Dermis blood vessel endothelial cell (primary cell): ENCODE results near the gene MMP24. TPM values are rescaled to one million over a fixed set of nuclear protein-coding genes. Genes with fewer than 3 reads are reported as not detected.
A peak's percentile ranks its signal among the peaks of the same experiment; 100 is the strongest.

ENCODE experiments used
- DNase-seq: peaks from one replicate; pipeline ENCODE4 v3.0.0; 2010
- total RNA-seq: library from RNA; depleted of rRNA; stranded (reverse); fragments of >200 nt; gene quantifications from 2 replicates; pipeline ENCODE4 v1.2.3, GENCODE V29; 2014

MMP24 gene
- total RNA-seq, 1 donor from 2014 or later, result 0.68 TPM

DNA sequence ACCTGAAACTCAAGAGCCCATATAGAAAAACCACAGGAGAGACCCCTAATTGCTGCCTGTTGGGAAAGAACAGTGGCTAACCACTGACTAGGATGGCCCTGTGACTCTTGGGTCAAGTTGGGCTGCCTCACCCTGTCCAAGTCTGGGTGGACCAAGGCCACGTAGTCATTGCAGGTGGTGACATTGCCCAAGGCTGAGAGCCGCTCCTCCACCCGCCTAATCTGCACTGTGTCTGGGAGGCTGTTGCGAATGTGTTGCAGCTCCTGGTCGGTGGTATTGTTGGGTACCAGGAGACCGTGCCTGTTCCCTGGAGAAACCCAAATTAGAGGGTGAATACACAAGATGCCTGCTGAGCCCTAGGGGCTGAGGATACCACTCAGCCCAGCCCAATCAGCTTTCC, 54.0 kb downstream of the MMP24 start:
- no peak for DNase-seq

DNA sequence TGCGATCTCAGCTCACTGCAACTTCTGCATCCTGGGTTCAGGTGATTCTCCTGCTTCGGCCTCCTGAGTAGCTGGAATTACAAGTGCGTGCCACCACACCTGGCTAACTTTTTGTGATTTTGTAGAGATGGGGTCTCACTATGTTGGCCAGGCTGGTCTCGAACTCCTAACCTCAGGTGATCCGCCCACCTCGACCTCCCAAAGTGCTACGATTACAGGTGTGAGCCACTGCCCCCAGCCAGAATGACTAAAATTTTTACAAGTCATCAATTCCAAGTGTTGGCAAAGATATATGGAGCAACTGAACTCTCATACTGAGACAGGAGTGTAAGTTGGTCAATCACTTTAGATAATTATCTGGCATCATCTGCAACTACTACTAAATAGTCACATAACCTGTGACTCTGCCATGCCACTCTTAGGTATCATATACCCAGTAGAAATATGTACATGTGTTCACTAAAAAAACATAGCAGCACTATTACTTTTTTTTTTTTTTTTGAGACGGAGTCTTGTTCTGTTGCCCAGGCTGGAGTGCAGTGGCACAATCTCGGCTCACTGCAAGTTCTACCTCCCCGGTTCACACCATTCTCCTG, 55.1 kb downstream of the MMP24 start:
- DNase-seq, result no peak

DNA sequence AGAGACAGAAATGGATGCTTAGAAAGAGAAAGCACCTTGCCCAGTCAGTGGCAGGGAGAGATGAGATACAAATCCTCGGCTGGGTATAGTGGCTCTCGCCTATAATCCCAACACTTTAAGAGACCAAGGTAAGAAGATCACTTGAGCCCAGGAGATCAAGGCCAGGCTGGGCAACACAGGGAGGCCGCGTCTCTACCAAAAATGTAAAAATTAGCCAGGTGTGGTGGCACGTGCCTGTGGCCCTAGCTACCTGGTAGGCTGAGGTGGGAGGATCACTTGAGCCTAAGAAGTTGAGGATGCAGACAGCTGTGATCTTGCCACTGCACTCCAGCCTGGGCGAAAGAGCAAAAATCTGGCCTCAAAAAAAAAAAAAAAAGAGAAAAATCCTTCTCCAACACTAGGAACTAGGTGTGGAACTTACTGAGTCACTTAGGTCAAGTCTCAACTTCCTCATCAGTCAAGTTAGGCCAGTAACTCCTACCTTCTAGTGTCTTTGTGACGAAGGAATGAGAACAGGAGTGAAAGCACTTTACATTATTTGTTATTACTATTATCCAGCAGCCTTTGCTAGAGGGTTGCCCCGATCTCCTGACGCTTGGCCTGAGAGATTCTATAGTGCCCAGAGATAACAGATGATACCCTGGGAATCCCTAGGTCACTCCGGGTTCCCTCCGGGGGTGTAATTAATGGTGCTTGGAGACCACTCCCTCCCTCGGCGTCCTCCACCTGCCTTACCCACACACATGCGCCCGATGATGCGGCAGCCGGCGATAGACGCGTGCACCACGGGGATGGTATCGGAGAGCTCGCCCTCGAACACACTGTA, 57.2 kb downstream of the MMP24 start:
- DNase-seq, result peak; percentile 36

DNA sequence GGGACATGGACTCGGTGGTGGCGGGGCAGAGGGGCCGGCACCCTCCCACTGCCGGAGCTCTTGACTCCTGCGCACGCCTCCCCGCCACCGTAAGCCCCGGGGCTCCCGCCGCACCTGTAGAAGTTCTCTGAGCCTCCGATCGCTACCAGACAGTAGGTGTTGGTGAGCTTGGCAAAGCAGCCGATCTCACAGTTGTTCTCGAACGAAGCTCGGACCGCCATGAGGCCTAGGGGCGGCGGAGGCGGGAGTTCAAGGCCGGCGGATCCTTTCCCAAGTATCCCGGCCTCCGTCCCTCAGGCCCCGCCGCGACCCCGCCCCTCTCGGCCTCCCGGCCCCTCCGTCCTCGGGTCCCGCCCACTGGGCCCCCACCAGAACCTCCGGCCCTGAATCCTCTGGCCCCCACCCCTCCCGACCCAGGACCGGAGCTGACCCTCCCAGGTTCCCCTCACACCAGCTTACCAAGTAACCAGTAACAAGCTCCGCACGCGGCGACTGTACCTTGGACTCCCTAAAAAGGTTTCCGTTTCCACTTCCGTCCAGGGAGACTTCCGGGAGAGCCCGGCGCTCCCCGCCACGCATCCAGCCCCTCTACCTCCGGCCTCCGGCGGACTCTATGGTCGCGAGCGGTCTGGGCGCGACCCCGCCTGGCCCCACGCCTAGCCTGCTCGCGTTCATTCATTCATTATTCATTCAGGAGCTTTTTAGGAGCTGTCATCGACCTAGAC, 57.9 kb downstream of the MMP24 start, which contains the start of gene EIF6:
TSS of gene EIF6 (minus strand) at position 506 of the 725 bp plus-strand sequence. CDS start at position 221, 285 bp downstream.
- DNase-seq, result peak; percentile 81

DNA sequence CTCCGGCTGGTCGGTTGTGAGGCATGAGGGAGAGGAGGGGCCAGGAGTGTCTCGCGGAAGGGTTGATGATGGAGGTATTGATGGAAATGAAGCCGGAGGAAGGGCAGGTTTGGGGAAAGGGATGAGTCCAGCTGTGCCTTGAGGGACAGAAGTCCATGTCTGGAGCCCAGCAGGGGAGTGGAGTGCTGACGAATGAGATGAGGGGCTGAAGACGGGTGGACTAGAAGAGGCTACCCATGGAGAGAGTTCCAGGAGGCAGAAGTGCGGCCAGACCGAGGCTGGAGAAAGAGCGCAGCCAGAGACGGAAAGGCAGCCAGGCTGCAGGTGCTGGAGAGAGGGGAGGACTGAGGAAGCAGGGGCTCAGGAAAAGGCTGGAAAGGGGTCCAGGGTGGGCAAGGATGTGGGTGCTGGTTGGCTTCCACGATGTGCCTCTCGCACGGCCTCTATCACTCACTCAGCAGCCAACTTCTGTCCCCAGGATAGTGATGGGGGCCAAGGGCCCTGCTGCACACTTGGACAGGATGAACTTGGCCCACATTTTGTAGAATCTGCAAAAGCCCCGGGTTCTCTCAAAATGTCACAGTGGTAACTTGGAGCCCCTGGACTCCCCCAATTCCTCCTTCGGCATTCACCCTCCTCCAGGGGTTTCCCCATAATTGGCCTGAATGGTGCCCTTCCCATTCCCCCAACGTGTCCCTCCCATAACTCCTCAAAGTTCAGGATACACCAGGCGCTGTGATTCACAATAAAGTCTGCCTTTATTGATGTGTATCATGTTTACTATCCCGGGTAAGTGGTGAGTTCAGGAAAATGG, 58.7 kb downstream of the MMP24 start:
- no peak for DNase-seq

DNA sequence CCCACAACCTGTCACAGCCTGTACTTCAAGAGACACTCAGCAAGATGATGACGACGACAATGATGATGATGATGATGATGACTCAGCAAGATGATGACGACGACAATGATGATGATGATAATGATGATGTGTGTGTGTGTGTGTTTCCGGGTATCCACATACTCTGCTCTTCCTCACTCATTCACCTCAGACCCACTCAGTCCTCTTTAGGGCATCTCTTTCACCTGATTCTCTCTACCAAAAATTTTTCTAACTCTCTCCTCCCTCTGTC, 59.3 kb downstream of the MMP24 start:
- DNase-seq, result no peak

DNA sequence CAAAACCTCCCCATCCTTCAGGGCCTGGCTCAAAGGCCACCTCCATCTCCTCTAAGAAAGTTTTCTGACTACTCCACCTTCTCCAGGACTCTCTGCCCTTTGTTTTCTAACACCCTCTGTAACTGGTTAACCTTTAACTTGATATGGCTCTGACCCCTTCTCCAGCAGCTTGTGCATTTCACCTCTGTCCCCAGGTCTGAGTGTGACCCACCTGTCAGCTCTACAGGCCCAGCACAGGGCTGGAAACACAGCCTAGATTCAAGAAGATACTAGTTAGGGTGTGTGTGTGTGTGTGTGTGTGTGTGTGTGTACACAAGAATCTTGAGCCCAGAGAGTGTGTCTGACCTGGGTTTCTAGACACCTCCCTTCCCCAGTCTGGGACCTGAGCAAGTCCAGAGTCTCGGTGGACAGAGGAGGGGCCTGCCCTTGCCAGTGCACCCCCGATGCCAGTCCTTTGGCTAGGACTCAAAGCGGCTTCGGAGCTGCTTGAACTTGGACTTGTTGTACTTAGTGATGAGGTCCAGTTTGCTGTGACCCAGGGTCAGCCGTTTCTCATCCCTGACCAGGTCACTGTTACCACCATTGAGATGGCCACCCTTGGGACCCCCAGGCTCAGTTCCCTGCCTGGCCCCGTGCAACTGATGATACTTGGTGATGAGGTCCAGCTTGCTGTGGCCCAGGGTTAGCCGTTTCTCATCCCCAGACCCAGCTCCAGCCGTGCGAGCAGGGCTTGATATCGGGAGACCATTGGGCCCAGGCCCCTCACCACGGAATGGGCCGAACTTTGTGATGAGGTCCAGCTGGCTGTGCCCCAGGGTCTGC, 59.8 kb downstream of the MMP24 start:
- DNase-seq, result no peak

DNA sequence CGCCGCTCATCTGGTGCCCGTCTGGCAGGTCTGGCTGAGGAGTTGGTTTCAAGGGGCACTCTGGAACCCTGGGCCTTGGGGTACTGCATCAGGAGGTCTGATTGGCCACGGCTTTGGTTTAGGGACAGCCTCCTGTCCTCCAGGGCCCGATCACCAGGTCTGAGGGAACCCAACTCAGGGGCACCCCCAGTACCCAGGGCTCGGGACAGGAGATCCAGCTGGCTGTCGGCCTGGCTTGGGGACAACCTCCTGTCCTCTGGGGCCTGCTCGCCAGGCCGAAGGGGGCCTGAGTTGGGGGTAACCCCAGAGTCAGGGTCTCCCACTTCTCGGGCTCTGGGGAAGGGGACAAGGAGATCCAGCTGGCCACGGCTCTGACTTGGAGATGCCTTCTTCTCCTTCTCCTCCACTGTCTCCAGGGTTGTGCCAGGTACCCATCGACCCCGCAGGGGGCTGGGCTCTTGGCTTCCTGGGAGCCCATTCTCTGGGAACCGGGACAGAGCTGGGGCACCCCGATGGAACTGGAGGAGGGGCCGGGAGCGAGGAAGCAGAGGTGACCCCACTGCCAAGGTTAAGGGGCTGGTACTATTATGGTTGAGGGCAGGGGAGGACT, 60.5 kb downstream of the MMP24 start:
- no peak for DNase-seq

DNA sequence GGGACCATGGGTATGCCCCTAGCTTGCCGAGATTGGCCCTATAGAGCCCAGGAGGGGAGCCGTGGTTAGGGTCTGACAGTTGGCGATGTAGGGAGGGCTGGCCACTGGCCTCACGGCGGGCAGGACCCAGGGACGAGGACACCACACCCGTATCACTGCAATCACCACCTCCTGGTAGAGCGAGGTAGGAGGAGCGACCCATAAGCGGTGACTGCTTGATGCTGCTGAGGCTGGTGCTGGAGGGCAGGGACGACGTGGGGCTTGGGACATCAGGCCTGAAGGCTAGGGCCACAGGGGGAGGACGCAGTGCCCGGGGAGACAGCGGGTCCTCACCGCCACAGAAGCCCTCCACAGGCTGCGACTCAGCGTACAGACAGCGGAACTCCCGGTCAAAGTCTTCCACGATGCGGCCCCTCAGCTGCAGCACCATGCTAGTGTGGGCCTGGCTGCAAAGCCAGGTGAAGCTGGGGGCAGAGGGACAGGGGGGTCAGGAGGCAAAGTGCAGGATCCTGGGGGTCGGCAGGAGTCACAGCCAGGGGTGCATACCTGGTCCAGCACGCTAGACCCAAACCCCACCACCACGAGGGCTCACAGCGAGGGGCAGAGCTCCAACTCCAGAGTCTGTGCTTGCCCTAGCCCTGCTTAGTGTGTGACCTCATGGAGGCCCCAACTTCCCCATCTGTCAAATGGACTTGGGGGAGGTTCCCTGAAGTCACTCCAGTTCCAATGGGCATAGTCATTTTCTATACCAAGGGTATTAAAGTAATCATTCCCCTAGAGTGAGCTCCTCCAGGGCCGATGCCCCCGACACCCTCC, 61.2 kb downstream of the MMP24 start:
- DNase-seq, result no peak

DNA sequence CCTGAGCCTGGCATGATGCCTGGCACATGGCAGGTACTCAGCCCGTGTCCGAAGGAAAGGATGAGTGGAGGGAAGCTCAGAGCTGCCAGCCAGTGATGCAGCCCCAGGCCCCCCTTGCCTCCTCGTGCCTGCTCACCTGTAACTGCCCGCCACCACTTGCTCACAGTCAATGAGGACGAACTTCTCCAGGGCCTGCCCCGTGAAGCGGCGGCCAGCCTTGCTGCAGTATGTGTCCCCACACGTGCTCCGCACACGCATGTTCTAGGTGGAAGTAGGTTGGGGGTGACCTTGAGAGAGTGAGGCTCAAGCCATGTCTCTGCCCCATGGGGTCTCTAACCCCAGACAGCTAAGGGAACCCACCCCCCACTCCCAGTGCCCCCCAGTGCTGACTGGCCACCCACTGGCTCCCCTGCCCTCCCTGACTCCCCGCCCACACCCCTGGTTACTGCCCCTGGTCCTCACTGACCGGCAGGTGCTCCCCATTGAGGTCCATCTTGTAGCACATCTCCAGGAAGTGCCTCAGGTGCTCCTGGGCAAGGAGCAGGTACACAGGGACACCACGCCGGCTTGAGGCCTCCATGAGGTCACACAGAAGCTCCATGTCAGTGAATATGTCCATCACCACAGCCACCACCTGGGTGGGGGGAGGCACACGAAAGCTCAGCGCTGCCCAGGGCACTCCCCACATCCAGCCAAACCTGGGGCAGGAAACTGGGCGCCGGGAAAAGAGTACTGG, 62.0 kb downstream of the MMP24 start:
- DNase-seq, result no peak

DNA sequence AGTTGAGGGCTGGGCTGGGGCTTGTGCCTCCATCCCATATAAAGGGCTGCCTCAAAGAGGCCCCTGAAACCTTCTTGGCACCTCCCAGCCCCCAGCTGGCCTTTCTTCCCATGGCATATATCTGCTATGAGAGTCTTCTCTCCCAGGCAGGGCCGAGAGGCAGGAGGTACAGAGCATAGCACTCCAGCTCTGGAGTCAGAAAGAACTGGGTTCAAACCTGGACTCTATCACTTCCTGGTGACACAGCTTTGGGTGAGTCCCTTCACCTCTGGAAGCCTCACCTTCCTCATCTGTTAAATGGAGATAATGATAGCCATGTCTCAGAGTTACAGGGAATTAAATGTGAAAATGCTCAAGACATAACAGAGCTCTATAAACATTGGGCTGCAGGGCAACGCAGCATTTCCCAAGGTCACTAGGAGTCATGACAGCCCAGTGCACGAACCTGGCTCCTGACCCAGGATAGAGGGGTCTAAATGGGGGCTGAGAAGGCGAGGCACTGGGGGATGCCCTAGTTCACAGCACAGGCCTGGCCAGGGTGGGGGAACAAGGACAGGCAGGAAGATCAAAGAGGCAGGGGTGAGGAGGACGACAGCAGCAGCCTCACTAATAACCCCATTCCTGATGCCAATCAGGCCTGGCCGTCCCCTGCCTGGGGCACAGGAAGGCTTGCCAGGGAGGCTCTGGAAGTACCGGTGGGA, 63.8 kb downstream of the MMP24 start:
- no peak for DNase-seq

DNA sequence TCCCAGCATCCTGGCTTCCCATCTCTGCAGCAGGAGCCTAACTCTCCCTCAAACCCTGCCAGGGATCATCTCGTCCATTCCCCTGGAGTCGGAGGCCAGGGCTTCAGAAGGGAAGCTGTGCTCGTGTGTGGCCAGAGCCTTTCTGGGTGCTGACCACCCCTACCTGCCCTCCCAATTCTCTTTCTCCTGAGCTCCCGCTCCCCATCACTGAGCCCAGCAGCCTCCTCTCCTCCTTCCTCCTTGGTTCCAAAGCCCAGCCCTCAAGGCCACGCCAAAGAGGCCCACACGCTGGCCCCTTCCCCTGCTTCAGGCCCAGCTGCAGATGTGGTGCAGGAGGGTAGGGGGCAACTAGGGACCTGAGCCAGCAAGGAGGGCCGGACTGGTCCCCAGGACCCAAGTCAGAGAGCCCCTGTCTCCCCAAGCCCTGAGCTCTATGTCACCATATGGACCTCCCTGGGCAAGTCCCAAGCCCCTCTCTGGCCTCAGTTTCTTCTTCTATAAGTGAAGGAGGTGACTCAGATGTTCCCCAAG, 64.5 kb downstream of the MMP24 start:
- no peak for DNase-seq

DNA sequence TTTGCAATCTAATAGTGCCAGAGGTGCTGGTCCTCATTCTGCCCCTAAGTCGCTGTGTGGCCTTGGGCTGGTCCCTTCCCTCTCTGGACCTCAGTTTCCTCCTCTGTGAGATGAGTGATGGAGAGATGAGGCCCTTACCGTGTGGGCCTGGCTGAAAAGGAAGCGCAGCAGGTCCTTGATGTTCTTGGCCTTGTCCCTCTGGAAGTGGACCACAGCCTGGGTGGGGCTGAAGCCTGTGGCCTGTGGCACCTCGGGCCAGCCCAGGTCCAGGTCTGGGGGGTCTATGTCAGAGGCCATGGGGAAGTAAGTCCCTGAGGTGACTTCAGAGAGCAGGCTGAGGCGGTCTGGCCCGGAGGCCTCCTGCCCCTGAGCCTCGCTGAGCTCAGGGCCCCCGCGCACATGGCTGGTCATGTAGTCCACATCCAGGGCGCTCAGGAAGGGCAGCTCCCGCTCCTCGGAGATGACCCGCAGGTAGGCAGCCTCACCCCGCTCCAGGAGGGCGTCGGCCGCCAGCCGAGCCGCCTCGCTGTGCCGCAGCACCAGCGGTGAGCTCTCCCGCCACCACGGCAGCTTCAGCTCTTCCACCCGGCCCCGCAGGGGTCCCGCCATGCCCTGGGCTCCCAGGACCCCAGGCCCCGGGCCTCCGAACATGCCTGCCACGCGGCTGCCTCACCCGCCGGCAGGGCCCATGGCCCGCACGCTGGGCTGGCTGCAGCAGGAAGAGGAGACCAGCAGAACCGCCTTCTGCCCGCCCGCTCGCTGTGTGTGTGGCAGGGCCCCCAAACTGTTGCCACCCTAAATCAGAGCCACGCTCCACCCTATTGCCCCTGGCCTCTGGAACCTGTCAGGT, 65.4 kb downstream of the MMP24 start, which contains the start of gene FAM83C:
TSS of gene FAM83C (minus strand) at position 772 of the 850 bp plus-strand sequence. CDS start at position 651, 121 bp downstream.
- DNase-seq, result no peak

DNA sequence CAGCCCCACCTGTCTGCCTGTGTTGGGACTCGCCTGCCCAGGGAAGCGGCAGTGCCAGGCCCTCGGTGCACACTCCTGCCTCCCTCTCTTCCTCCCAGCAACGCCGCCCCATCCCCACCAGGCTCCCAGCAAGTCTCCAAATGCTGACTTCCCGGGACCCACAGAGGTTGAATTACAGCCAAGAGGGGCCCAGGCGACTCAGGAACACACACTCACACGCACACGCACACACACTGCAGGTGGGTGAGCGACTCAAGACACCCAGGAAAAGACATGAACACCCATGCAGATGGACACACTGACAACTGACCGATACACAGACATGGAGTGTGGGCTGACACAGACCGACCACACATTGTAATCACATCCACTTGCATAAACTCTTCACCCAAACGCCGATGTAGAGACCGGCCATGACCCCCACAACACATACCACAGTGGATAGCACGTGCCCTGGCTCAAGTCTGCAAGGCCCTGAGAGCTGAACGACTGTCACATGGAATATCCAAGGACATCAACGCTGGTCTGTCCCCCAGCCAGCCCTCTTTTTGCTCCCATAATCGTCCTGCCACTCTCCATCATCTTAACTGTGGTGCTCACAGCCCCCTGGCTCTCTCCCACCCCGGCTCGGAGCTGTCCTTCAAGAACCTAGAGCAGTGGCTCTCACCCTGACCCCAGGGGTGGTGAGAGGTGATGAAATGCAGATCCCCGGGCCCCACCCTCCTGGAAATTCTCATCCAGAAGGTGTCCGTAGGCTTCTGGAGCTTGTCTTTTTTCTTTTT, 66.2 kb downstream of the MMP24 start:
- DNase-seq, result no peak

DNA sequence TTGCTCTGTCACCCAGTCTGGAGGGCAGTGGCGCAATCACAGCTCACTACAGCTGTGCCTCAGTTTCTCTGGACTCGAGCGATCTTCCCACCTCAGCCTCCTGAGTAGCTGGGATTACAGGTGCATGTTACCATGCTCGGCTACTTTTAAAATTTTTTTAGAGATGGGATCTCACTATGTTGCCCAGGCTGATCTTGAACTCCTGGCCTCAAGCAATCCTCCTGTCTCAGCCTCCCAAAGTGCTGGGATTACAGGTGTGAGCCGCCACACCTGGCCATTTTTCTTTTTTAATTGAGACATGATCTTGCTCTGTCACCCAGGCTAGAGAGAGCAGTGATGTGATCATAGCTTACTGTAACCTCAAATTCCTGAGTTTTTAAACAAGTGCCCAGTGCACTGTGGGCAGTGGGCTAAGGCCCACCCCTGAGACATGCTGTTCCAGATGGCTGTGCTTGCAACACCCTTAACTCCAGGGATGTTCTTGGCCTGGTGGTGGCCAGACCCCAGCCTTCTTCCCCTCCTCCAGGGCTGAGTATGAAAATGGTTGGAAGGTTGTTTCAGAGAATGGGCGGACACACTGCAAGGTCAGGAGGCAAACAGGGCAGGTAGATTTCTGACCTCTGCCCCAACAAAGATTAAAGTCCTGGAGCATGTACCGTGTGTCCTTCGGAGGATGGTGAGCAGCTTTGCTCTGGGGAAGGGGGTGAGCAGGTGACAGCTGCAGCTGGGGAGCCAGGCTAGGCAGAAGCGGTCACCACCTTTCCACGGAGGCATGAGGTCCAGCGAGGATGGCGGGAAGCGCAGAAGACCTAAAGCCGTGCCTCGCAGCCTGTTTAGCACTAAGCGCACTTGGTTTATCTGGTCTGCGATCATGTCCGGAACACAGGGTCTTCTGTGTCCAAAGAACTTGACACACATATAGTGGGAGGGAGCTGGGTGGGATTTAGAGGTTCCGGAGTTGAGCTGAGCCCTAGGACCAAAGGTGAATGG, 67.1 kb downstream of the MMP24 start:
- DNase-seq, result no peak

DNA sequence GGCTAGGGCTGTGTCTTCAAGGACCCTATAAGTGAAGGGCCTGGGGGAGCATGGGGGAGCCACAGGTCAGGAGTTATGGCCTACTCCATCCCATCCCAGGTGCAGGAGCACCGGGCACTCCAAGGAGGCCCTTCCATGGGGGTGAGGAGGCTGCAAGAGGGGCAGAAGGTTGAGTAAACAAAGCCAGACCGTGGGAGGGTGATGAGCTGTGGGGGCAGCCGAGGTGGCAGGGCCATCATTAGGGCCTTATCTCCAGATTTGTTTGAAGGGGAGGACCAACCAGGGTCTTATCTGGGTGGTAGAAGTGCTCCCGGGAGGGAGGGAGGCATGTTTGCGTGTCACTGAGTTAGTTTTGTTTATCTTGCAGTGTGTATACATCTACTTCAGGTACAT, 67.8 kb downstream of the MMP24 start:
- no peak for DNase-seq
